GM23338 (cell line): ENCODE results near the gene LRP1B.

Experiments
- EZH2 ChIP-seq: fragments of 200-600 bp; sonication (generic); IDR thresholded peaks from one replicate; pipeline ENCODE4 v1.8.0; 2017; ENCODE audit warnings: antibody characterized with exemption, mild to moderate bottlenecking, low read depth; ENCODE audit not compliant: unreplicated experiment
- NANOG ChIP-seq: IDR thresholded peaks from 2 replicates; pipeline ENCODE4 v1.6.1; 2016; ENCODE audit warnings: antibody characterized with exemption, borderline replicate concordance
- POLR2AphosphoS5 ChIP-seq: IDR thresholded peaks from 2 replicates; pipeline ENCODE4 v1.6.1; 2016; ENCODE audit warnings: antibody characterized with exemption, low read depth
- TF ChIP-seq, protein P1 (sequence below), 2 experiments: fragments of 200-600 bp in 1 of 2; sonication (generic) in 1 of 2; conservative IDR thresholded peaks; 2 replicates each; pipeline versions ENCODE4 v1.5.1 to v1.6.1; 2016 to 2017; ENCODE audit warnings: antibody characterized with exemption in 2 of 2, low read depth in 2 of 2, mild to moderate bottlenecking in 2 of 2, moderate library complexity in 1 of 2
- TF ChIP-seq, protein P2 (sequence below): IDR thresholded peaks from one replicate; pipeline ENCODE4 v1.6.1; 2018; ENCODE audit warnings: antibody characterized with exemption; ENCODE audit not compliant: unreplicated experiment

DNA sequence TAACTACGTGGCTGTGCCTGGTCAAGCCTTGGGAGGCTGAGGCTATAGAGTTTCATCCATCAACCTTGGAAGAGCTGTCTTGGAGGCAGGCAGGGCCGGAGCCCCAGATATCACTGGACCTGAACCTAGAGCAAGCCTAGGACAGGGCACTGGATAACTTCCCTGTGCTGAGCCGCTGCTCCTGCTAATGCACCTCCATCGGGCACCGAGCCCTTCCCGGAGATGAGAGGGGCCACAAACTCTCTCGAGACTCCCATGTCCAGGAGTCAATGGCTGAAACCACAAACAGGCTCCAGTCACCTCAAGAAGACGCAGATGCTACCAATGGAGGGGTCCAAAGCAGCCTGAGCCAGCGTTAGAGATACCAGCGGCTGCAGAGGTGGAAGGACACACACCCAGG, 866.0 kb downstream of the LRP1B start:
- TF ChIP-seq, protein P1, sequence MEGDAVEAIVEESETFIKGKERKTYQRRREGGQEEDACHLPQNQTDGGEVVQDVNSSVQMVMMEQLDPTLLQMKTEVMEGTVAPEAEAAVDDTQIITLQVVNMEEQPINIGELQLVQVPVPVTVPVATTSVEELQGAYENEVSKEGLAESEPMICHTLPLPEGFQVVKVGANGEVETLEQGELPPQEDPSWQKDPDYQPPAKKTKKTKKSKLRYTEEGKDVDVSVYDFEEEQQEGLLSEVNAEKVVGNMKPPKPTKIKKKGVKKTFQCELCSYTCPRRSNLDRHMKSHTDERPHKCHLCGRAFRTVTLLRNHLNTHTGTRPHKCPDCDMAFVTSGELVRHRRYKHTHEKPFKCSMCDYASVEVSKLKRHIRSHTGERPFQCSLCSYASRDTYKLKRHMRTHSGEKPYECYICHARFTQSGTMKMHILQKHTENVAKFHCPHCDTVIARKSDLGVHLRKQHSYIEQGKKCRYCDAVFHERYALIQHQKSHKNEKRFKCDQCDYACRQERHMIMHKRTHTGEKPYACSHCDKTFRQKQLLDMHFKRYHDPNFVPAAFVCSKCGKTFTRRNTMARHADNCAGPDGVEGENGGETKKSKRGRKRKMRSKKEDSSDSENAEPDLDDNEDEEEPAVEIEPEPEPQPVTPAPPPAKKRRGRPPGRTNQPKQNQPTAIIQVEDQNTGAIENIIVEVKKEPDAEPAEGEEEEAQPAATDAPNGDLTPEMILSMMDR (conservative IDR thresholded peaks at IDR 0.05; ENCODE audit: low read depth in 2 of 2), result no peak
- TF ChIP-seq EZH2 (no peak), POLR2AphosphoS5 (no peak), NANOG (no peak)
- TF ChIP-seq, protein P2, sequence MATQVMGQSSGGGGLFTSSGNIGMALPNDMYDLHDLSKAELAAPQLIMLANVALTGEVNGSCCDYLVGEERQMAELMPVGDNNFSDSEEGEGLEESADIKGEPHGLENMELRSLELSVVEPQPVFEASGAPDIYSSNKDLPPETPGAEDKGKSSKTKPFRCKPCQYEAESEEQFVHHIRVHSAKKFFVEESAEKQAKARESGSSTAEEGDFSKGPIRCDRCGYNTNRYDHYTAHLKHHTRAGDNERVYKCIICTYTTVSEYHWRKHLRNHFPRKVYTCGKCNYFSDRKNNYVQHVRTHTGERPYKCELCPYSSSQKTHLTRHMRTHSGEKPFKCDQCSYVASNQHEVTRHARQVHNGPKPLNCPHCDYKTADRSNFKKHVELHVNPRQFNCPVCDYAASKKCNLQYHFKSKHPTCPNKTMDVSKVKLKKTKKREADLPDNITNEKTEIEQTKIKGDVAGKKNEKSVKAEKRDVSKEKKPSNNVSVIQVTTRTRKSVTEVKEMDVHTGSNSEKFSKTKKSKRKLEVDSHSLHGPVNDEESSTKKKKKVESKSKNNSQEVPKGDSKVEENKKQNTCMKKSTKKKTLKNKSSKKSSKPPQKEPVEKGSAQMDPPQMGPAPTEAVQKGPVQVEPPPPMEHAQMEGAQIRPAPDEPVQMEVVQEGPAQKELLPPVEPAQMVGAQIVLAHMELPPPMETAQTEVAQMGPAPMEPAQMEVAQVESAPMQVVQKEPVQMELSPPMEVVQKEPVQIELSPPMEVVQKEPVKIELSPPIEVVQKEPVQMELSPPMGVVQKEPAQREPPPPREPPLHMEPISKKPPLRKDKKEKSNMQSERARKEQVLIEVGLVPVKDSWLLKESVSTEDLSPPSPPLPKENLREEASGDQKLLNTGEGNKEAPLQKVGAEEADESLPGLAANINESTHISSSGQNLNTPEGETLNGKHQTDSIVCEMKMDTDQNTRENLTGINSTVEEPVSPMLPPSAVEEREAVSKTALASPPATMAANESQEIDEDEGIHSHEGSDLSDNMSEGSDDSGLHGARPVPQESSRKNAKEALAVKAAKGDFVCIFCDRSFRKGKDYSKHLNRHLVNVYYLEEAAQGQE, result no peak
